Suprapubic skin (tissue), 4 donors: ENCODE measurements around the gene ATP6V1D.

ENCODE experiments used
- CTCF ChIP-seq, 2 donors: fragments of 200-600 bp in 1 of 2; fragments of 450-650 bp in 1 of 2; sonication (generic) in 1 of 2; IDR thresholded peaks; one replicate each; pipeline ENCODE4 v1.5.1; 2016 to 2019; ENCODE audit warnings: antibody characterized with exemption in 2 of 2, mild to moderate bottlenecking in 1 of 2, moderate library complexity in 1 of 2
- EP300 ChIP-seq: sonication (generic); formaldehyde crosslinking; IDR thresholded peaks from one replicate; pipeline ENCODE4 v1.6.1; 2017; ENCODE audit warnings: antibody characterized with exemption
- POLR2AphosphoS5 ChIP-seq, 3 donors: sonication (generic); formaldehyde crosslinking; IDR thresholded peaks; one replicate each; pipeline ENCODE4 v1.6.1; 2017; ENCODE audit warnings: antibody characterized with exemption in 3 of 3

- no peak for TF ChIP-seq POLR2AphosphoS5 (IDR thresholded peaks at IDR 0.05)
- TF ChIP-seq EP300: no peak
- no peak for TF ChIP-seq CTCF (IDR thresholded peaks at IDR 0.05)
Measured at GRCh38 chr14:67387195-67387594, 27.6 kb upstream of the ATP6V1D start.
